ENCODE measurements around the gene EPHB1. TPM values are rescaled to one million over a fixed set of nuclear protein-coding genes. Genes with fewer than 3 reads are reported as not detected.

The EPHB1 gene
- total RNA-seq, 2 donors from 2014 or later: 0.59 to 0.62 TPM

- Mint-ChIP-seq H3K36me3 (no peaks in the 10 kb centered on the region), H3K27me3 (no peaks in the 10 kb centered on the region), H3K27ac (no peak overlapping the region), H3K9me3 (no peaks in the 10 kb centered on the region), H3K4me3 (no peak overlapping the region), H3K4me1 (ENCODE audit: low read depth in 2 of 2) (no peaks in the 10 kb centered on the region)
- ATAC-seq (no peak), DNase-seq (ENCODE audit: low spot score) (no peak)
Observed at GRCh38 chr3:134827213-134827612, 32.2 kb downstream of the EPHB1 start.

- Mint-ChIP-seq H3K27ac (no peak overlapping the region), H3K4me1 (ENCODE audit: low read depth in 2 of 2) (no peaks in the 10 kb centered on the region), H3K4me3 (no peak overlapping the region), H3K36me3 (no peaks in the 10 kb centered on the region), H3K27me3 (peaks cover 0 to 8% of the 10 kb centered on the region in 2 donors), H3K9me3 (no peaks in the 10 kb centered on the region)
- no peak for DNase-seq (ENCODE audit: low spot score)
- no peak for ATAC-seq
Observed at GRCh38 chr3:134829721-134830120, 34.7 kb downstream of the EPHB1 start.

- Mint-ChIP-seq H3K4me3 (no peak overlapping the region), H3K27me3 (peaks cover 3 to 8% of the 10 kb centered on the region in 2 donors), H3K27ac (no peak overlapping the region), H3K4me1 (ENCODE audit: low read depth in 2 of 2) (no peaks in the 10 kb centered on the region), H3K9me3 (no peaks in the 10 kb centered on the region), H3K36me3 (no peaks in the 10 kb centered on the region)
- ATAC-seq (no peak), DNase-seq (ENCODE audit: low spot score) (no peak)
Observed at GRCh38 chr3:134832585-134832984, 37.5 kb downstream of the EPHB1 start.

DNA sequence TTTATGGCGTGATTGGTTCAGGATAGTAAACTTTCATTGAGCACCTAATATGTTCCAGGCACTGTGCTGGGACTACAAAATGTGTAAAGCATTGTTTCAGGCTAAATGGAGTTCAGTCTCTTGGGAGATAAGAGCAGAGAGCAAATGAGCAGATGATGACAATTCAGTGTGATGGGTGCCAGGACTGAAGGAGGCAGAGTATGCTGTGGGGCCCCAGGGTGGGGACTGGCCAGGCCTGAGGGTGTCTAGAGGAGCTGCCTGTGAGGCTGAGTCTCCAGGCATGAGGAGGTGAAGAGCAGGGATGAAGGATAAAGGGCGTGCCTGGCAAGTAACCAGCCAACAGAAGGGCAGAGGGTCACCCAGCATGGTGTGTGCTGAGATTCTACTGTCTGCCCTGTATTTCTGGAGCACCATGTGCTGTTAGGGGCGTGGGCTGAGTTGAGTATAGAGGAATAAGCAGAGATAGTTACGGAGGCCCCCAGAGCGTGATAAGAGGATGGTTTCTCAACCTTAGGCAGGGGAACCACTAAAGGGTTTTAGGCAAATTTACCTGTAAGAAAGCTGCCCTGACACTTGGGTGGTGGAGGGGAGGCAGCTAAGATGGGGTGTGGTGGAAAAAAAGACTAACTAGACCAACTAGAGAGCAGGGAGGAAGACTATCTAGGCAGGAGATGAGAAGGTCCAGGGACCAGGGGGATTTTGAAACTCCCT, 38.5 kb downstream of the EPHB1 start:
- DNase-seq (ENCODE audit: low spot score) (no peak), ATAC-seq (no peak)
- no peak overlapping the region for H3K27ac Mint-ChIP-seq
- H3K36me3 Mint-ChIP-seq: no peaks in the 10 kb centered on the region
- no peaks in the 10 kb centered on the region for H3K4me1 Mint-ChIP-seq (ENCODE audit: low read depth in 2 of 2)
- H3K4me3 Mint-ChIP-seq: no peak overlapping the region
- peaks cover 5 to 8% of the 10 kb centered on the region in 2 donors for H3K27me3 Mint-ChIP-seq
- H3K9me3 Mint-ChIP-seq: no peaks in the 10 kb centered on the region

GRCh38 chr3:134836921-134837320, 41.9 kb downstream of the EPHB1 start:
- Mint-ChIP-seq H3K27ac (no peak overlapping the region), H3K36me3 (no peaks in the 10 kb centered on the region), H3K4me1 (ENCODE audit: low read depth in 2 of 2) (no peaks in the 10 kb centered on the region), H3K27me3 (peaks cover 5 to 8% of the 10 kb centered on the region in 2 donors), H3K4me3 (no peak overlapping the region), H3K9me3 (peaks cover 4% of the 10 kb centered on the region)
- no peak for DNase-seq (ENCODE audit: low spot score)
- no peak for ATAC-seq

GRCh38 chr3:134838599-134838998, 43.5 kb downstream of the EPHB1 start:
- Mint-ChIP-seq H3K4me1 (ENCODE audit: low read depth in 2 of 2) (no peaks in the 10 kb centered on the region), H3K4me3 (no peak overlapping the region)

GRCh38 chr3:134839422-134839821, 44.4 kb downstream of the EPHB1 start:
- peaks cover 6% of the 10 kb centered on the region for H3K36me3 Mint-ChIP-seq
- H3K4me3 Mint-ChIP-seq: no peak overlapping the region
- H3K27ac Mint-ChIP-seq: no peak overlapping the region
- peaks cover 8% of the 10 kb centered on the region for H3K9me3 Mint-ChIP-seq
- H3K27me3 Mint-ChIP-seq: peaks cover 5 to 10% of the 10 kb centered on the region in 2 donors
- H3K4me1 Mint-ChIP-seq (ENCODE audit: low read depth in 2 of 2): no peaks in the 10 kb centered on the region
- no peak for DNase-seq (ENCODE audit: low spot score)
- no peak for ATAC-seq

More at GRCh38 chr3:134838599-134838998, 43.5 kb downstream of the EPHB1 start:
- ATAC-seq (no peak), DNase-seq (ENCODE audit: low spot score) (no peak)
- H3K27ac Mint-ChIP-seq: no peak overlapping the region
- no peaks in the 10 kb centered on the region for H3K36me3 Mint-ChIP-seq
- peaks cover 8% of the 10 kb centered on the region for H3K9me3 Mint-ChIP-seq
- peaks cover 4 to 5% of the 10 kb centered on the region in 2 donors for H3K27me3 Mint-ChIP-seq

- no peak overlapping the region for H3K27ac Mint-ChIP-seq
- H3K27me3 Mint-ChIP-seq: peaks cover 5 to 16% of the 10 kb centered on the region in 2 donors
- ATAC-seq (no peak), DNase-seq (ENCODE audit: low spot score) (no peak)
- peaks cover 6% of the 10 kb centered on the region for H3K36me3 Mint-ChIP-seq
- H3K4me3 Mint-ChIP-seq: no peak overlapping the region
- H3K4me1 Mint-ChIP-seq (ENCODE audit: low read depth in 2 of 2): no peaks in the 10 kb centered on the region
- peaks cover 8% of the 10 kb centered on the region for H3K9me3 Mint-ChIP-seq
Observed at GRCh38 chr3:134839990-134840389, 44.9 kb downstream of the EPHB1 start.

DNA sequence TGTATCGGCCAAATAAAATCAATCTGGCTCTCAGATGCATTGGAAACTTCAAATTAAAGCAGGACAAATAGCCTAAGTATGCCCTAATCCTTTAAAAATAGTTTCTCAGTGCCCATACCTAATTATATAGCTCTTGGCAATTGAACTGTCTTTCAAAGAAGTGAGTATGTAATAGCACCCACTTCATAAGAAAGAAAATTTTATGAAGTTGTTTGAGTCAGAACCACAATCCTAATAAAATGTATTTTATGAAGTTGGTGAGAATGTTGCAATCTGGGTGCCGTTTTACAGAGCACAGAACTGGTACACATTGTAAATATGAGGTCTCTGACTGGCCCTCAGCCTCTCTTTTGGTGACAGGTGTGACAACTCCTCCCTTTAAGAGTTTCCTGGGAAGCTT, 45.4 kb downstream of the EPHB1 start:
- Mint-ChIP-seq H3K27ac (no peak overlapping the region), H3K4me3 (no peak overlapping the region), H3K9me3 (peaks cover 8% of the 10 kb centered on the region), H3K27me3 (peaks cover 5 to 17% of the 10 kb centered on the region in 2 donors), H3K4me1 (ENCODE audit: low read depth in 2 of 2) (no peaks in the 10 kb centered on the region), H3K36me3 (peaks cover 6% of the 10 kb centered on the region)
- DNase-seq (ENCODE audit: low spot score) (no peak), ATAC-seq (no peak)

DNA sequence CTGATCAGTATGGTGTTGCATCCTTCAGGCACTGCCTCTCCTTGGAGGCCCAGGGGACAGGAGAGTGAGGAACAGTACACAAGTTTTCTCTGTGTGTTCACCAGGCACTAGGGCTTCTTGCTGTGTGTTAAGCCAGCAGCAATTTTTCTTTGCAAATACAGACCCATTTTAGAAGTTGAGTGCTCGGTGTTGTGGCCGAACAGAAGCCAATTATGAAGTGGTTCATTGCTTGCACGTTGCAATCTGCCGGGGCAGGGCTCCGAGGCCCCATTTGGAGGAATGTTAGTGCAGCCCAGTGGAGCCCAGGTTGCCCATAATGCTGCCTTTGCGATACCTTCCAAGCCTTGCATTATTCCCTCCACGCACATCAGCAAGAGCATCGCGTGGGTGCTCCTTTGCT, 51.0 kb downstream of the EPHB1 start:
- peaks cover 3 to 17% of the 10 kb centered on the region in 2 donors for H3K27me3 Mint-ChIP-seq
- ATAC-seq (no peak), DNase-seq (ENCODE audit: low spot score) (no peak)
- H3K9me3 Mint-ChIP-seq: peaks cover 4% of the 10 kb centered on the region
- H3K4me3 Mint-ChIP-seq: no peak overlapping the region
- no peak overlapping the region for H3K27ac Mint-ChIP-seq
- H3K36me3 Mint-ChIP-seq: peaks cover 6% of the 10 kb centered on the region
- H3K4me1 Mint-ChIP-seq (ENCODE audit: low read depth in 2 of 2): no peaks in the 10 kb centered on the region

DNA sequence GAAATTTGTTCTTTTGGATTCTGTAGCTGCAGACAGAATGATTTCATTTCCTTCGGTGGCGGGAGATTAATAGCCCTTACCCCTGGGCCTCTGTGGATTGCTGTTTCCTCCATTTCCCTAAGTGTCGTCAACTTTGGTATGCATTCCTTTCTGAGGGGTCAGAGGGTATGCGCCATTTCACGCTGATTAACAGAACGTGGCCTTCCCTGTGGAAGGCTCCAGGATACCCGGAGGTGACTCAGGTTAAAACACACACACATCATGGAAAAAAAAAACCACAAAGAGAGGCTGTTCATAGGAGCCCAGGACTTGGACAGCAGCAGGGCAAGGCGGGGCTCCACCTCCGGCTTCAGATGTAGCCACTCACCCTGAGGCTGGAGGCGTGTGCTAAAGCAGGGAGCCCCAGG, 51.9 kb downstream of the EPHB1 start:
- no peak overlapping the region for H3K27ac Mint-ChIP-seq

DNA sequence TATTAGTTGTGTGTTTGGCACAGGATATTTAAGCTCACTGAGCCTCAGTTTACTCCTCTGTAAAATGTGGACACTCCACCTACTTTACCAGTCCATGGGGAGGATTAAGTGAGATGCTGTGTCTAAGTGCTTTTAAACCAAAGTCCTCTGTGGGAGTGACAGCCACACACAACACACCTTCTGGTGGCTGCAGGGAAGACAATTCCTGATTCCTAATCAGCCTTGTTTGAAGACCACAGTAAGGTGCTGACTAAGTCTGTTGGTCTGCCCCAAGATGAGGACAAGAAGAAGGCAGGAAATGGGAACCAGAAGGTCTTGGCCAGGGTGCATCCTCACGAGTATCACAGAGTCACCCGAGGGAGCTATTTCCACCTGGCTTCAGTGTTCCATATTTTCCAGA, 52.3 kb downstream of the EPHB1 start:
- peaks cover 6% of the 10 kb centered on the region for H3K36me3 Mint-ChIP-seq
- peaks cover 3% of the 10 kb centered on the region for H3K9me3 Mint-ChIP-seq
- no peak overlapping the region for H3K4me3 Mint-ChIP-seq
- ATAC-seq (no peak), DNase-seq (ENCODE audit: low spot score) (no peak)
- peaks cover 3 to 17% of the 10 kb centered on the region in 2 donors for H3K27me3 Mint-ChIP-seq
- no peak overlapping the region for H3K27ac Mint-ChIP-seq
- peaks cover 0 to 1% of the 10 kb centered on the region in 2 donors for H3K4me1 Mint-ChIP-seq (ENCODE audit: low read depth in 2 of 2)

More for the DNA sequence above, 51.9 kb downstream of the EPHB1 start:
- H3K36me3 Mint-ChIP-seq: peaks cover 6% of the 10 kb centered on the region
- no peaks in the 10 kb centered on the region for H3K4me1 Mint-ChIP-seq (ENCODE audit: low read depth in 2 of 2)
- no peak overlapping the region for H3K4me3 Mint-ChIP-seq
- no peak for DNase-seq (ENCODE audit: low spot score)
- ATAC-seq: no peak
- H3K9me3 Mint-ChIP-seq: peaks cover 4% of the 10 kb centered on the region
- peaks cover 3 to 17% of the 10 kb centered on the region in 2 donors for H3K27me3 Mint-ChIP-seq

GRCh38 chr3:134849561-134849960, 54.5 kb downstream of the EPHB1 start:
- ATAC-seq (no peak), DNase-seq (ENCODE audit: low spot score) (no peak)
- Mint-ChIP-seq H3K4me1 (ENCODE audit: low read depth in 2 of 2) (peaks cover 6 to 9% of the 10 kb centered on the region in 2 donors), H3K27ac (no peak overlapping the region), H3K9me3 (no peaks in the 10 kb centered on the region), H3K27me3 (peaks cover 3 to 5% of the 10 kb centered on the region in 2 donors), H3K36me3 (no peaks in the 10 kb centered on the region), H3K4me3 (no peak overlapping the region)

DNA sequence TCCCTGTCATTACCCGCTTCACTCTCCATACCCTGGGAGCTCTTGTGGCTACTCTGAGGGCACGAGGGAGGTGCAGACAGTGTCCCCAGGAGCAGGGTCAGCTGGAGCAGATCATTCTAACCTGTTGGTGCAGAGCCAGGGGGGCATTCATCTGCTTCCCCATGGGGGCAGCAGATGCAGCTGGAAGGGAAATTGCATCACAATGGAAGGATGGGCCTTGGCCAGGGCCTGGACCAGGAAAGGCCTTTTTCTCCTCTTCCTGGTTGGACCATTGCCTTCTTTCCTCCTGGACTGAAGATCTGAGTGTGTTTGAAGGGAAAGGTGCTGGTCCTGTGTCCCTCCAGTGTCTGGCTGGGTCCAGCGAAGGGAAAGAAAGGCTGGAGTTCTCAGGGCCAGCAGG, 55.7 kb downstream of the EPHB1 start:
- Mint-ChIP-seq H3K4me1 (ENCODE audit: low read depth in 2 of 2) (peaks cover 6 to 9% of the 10 kb centered on the region in 2 donors), H3K27ac (no peak overlapping the region), H3K4me3 (no peak overlapping the region), H3K27me3 (peaks cover 0 to 5% of the 10 kb centered on the region in 2 donors), H3K9me3 (no peaks in the 10 kb centered on the region), H3K36me3 (no peaks in the 10 kb centered on the region)
- ATAC-seq (peak in 1 of 2 donors; percentile 13), DNase-seq (ENCODE audit: low spot score) (no peak)

GRCh38 chr3:134852132-134852531, 57.1 kb downstream of the EPHB1 start:
- peaks cover 0 to 2% of the 10 kb centered on the region in 2 donors for H3K27me3 Mint-ChIP-seq
- DNase-seq (ENCODE audit: low spot score) (no peak), ATAC-seq (no peak)
- H3K9me3 Mint-ChIP-seq: no peaks in the 10 kb centered on the region
- no peak overlapping the region for H3K27ac Mint-ChIP-seq
- H3K4me3 Mint-ChIP-seq: no peak overlapping the region
- peaks cover 6 to 9% of the 10 kb centered on the region in 2 donors for H3K4me1 Mint-ChIP-seq (ENCODE audit: low read depth in 2 of 2)
- H3K36me3 Mint-ChIP-seq: no peaks in the 10 kb centered on the region
